Adipose tissue (tissue), 3 donors: ENCODE data around the gene SCML1. TPM values are rescaled to one million over a fixed set of nuclear protein-coding genes. Genes with fewer than 3 reads are reported as not detected.

Source experiments
- H3K27ac ChIP-seq: one replicate; pipeline ENCODE4 v1.5.1; 2013; ENCODE audit warnings: low read depth, low read length
- WGBS, 3 donors: extraction: QIAGEN DNeasy Blood & Tissue Kit; methylation state at CpG; one replicate each; pipeline ENCODE4 v1.1.7; 2013; 5-methylcytosine and 5-hydroxymethylcytosine counted together
- polyA plus RNA-seq, 3 donors: library from polyadenylated mRNA; stranded (reverse); fragments of 200-250 nt; gene quantifications; one replicate each; pipeline ENCODE4 v1.2.3, GENCODE V29; 2013
- donor health status: healthy with polysubstance abuse.
- donor health status: Bipolar disorder and iron deficiency.
- donor health status: healthy.

Gene SCML1
- polyA plus RNA-seq, 3 donors: 4.6 to 11.0 (median 8.1) TPM

DNA sequence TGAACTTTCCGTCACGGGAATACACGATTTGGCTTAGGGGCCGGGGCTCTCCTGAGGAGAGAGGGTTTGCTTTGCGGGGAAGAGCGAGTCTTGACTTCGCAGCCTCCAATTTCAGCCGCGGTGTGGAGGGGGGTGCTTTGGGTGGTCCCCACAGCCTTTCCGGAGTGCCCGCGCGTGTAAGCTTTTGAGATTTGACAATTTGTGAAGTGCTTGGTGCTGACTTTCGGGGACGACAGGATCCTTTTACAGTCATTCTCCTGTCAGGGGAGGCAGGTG lies 355 bp downstream of the SCML1 start:
- WGBS, 3 donors: 0 to 40% (median 0%) methylated on average over 15 of the region's 15 CpGs
- no peak overlapping the region for H3K27ac ChIP-seq

DNA sequence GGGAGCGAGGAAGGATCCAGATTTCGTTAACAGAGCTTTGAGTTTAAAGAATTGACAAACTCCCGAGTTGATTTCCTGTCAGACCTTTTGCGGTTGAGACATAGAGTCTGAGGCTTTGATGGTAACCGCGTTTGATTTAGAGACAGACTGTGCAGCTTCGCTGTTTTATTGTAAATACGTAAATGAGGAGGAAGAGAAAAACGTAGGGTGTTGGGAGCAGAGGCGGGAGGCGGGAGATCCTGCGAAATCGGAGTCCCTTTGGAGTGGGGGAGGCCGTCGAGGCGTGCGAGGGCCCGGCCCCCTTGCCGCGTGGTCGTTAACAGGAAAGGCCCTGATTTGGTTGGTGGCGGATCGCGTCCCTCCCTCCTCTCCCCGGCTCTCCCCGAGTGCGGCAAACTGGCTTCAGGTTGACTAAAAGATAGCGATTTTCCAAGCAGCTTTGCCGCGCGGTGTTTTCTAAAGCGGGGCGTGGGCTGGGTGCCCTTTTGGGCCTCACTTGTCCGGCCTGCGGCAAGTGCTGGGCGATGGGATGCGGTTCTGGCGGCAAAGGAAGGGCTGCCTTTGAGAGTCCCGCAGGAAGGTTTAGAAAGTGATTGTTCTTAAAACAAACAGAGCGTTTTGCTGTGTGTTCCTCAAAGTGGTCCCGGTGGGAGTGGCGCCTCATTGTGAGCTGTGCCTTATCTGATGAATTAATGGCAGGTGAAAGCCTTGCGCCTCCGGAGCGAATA lies 857 bp downstream of the SCML1 start:
- H3K27ac ChIP-seq: no peak overlapping the region
- 1 to 27% (median 1%) methylated on average over 42 to 45 of the region's 45 CpGs for WGBS, 3 donors

GRCh38 chrX:17738737-17739535 lies 1.6 kb downstream of the SCML1 start:
- WGBS, 3 donors: 15 to 45% (median 20%) methylated on average over 6 of the region's 6 CpGs
- no peak overlapping the region for H3K27ac ChIP-seq

DNA sequence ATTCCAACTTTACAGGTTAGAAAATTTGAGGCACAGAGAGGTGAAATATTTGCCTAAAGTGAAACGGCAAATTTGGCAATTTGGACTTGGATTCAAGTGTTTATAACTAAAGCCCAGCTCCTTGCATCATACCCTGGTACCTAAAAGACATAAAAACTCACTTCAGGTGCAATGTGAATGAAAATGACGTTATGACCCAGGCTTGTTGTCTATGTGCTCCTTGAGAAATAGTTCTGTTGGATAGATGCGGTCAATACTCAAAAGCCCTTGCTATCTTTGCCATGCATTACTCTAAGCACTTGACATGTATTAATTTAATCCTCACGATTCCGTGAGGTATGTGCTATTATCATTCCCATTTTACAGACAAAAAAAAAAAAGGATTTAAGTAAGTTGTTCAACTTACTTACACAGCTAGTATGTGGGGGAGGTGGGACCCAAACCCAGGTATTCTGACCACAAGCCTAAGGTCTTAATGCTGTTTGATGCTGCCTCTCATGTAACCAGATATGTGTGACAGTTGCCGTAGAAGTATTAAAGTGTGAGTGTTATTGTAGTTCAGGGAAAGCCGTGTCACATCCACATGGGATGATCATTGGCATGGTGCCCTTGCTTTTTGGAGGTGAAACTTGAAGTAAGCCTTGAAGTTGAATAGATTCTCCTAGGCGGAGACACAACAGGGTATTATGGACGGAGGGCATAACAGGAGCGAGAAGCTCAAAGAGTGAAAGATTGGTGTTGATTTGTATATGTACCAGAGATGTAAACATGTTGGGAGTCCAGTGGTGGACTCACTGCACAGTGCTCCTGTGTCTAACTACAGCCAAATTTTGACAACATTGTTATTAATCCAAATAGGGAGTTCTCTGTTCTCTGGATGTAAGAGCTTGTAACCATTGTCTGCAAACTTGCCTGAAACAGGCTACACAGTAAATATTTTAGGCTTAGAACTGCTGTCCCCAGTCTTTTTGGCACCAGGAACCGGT lies 3.1 kb downstream of the SCML1 start:
- no peak overlapping the region for H3K27ac ChIP-seq
- 72 to 87% (median 77%) methylated on average over 11 of the region's 11 CpGs for WGBS, 3 donors

GRCh38 chrX:17741123-17741511 lies 3.8 kb downstream of the SCML1 start:
- WGBS, 3 donors: 48 to 84% (median 66%) methylated on average over 9 of the region's 9 CpGs
- H3K27ac ChIP-seq: no peak overlapping the region

DNA sequence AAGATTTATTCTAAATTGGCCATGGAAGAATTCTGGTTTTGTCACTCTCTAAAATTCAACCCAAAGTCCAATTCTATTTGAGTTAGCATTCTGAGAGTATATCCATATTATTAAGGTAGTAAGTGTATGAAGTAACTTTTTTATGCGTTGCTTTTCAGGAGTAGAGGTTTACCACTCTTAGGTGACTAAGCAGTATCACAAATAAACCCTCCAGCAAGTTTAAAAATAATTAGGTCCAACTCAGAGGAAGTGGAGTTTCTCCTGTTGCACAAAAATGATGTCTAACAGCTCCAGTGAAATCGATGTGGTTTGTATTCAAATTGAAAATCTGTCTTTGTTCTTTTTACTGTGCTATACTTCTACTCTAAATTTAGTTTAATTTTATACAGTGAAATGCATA lies 6.6 kb downstream of the SCML1 start:
- H3K27ac ChIP-seq: no peak overlapping the region
- 31 to 44% (median 40%) methylated on average over 2 of the region's 2 CpGs for WGBS, 3 donors

DNA sequence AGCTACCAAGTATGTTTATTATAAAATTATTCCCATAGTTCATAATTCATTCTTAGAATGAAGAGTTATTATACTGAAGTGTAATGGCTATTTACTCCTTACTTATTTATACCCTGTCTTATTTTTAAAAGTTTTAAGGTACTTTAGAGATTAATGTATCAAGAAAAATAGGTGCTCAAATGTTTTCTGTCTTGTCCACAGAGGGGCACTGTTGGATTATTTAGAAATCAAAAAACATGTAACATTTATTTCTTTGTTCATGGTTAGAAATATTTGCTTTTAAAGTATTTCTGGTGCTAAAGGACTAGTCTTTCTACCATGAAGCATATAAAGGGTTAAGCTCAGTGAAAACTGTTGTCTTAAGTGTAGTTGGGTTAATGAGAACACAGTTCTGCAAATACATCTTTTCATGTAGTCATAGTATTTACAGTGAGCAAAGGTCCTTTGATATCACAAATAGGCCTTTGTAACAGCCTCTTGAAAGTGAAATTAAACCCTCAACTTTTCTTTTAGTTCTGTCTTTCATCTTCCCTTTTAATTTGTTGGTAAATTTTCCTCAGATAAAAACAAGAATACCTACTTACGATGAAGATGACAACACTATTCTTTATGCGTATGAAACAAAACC lies 7.7 kb downstream of the SCML1 start:
- WGBS, 3 donors: 46 to 93% (median 72%) methylated on average over 2 of the region's 2 CpGs

GRCh38 chrX:17747692-17748091 lies 10.4 kb downstream of the SCML1 start:
- H3K27ac ChIP-seq: no peak overlapping the region
- WGBS, 3 donors: 80 to 97% (median 95%) methylated on average over 5 of the region's 5 CpGs

More for the DNA sequence above, 7.7 kb downstream of the SCML1 start:
- no peak overlapping the region for H3K27ac ChIP-seq

GRCh38 chrX:17748684-17749083 lies 11.4 kb downstream of the SCML1 start:
- H3K27ac ChIP-seq: no peak overlapping the region
- 23 to 87% (median 86%) methylated on average over 5 of the region's 5 CpGs for WGBS, 3 donors

DNA sequence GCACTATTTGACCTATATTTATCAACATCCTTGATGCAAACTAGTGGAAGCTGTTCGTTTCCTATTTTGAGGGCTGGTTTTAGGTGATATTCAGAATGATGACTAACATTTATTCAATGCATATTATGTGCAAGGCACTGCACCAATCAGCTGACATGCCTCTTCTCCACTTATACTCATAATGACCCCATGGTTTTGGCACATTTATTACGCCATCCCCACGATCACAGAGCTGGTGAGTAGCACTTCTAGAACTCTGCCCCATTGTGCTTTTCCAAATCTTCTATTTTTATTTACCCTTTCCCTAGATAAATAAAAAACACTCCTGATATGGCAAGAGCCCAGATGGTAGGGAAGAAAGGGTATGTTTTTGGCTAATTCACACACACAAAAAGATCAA lies 13.1 kb downstream of the SCML1 start:
- no peak overlapping the region for H3K27ac ChIP-seq
- 69 to 85% (median 83%) methylated on average over 3 of the region's 3 CpGs for WGBS, 3 donors

DNA sequence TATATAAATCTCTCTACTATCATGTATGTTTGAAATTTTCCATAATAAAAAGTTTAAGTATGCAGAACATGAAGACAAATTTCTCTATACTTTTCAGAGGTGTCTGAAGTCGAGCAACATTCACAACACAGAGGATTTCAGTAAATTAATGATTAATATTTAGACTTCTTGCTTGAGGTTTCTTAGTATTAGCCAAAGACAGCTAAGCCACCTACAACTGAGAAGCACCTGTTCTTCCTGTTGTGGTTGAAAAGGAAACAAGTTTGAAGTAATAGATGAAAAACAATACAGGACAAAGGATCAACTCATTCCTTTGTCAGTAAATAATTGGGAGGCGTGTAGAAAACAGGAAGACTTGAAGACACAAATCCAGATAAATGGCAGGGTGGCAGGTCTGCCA lies 21.1 kb downstream of the SCML1 start:
- WGBS, 3 donors: 70 to 85% (median 79%) methylated on average over 2 of the region's 2 CpGs

DNA sequence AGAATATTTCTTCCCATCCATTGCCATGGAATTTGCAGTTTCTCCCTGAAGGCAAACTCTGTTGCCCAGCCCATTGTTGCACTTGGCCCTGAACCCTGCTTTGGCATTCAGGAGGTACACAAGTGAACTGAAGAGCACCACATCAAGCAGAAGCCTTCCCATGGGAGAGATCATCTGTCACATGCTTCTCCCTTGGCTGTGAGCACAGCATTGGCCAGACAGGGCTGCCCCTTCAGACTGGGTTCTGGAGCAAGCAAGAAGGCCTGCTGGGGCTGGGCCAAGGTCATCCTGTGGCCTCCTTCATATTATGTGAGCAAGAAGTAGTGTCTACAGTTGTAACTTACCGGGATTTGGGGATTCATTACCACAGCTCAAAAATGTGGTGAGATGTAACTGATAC lies 22.7 kb downstream of the SCML1 start:
- 63 to 83% (median 67%) methylated on average over 1 of the region's 1 CpG for WGBS, 3 donors
- no peak overlapping the region for H3K27ac ChIP-seq

More for the DNA sequence above, 21.1 kb downstream of the SCML1 start:
- no peak overlapping the region for H3K27ac ChIP-seq

GRCh38 chrX:17767734-17768133 lies 30.4 kb downstream of the SCML1 start:
- 15 to 33% (median 25%) methylated on average over 1 of the region's 1 CpG for WGBS, 3 donors
- no peak overlapping the region for H3K27ac ChIP-seq

DNA sequence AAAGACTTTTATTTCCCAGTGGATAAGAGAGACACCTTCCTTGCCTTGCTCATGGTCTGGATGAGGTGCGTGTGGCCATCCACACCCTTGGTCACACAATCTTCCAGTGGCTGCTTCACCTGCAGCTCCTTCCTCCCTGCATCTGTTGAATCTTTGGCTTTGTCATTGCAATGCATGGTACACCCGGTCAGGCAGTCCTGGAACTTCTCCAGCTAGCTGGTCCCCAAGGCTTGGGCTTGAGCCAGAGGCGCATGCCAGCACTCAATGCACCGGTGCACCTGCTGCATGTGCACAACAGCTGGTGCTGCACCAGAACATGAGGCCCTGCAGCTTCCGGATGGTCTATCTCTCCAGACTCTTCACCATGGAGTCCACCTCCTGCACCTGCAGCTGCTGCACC lies 31.7 kb downstream of the SCML1 start:
- 51 to 85% (median 81%) methylated on average over 5 of the region's 5 CpGs for WGBS, 3 donors
- no peak overlapping the region for H3K27ac ChIP-seq

GRCh38 chrX:17769701-17770269 lies 32.5 kb downstream of the SCML1 start:
- no peak overlapping the region for H3K27ac ChIP-seq
- 57 to 74% (median 71%) methylated on average over 3 of the region's 3 CpGs for WGBS, 3 donors

GRCh38 chrX:17773221-17773876 lies 36.1 kb downstream of the SCML1 start:
- no peak overlapping the region for H3K27ac ChIP-seq
- 69 to 77% (median 71%) methylated on average over 8 of the region's 8 CpGs for WGBS, 3 donors

- WGBS, 3 donors: 79 to 85% (median 80%) methylated on average over 1 of the region's 1 CpG
These were observed 36.8 kb downstream of the SCML1 start for GRCh38 chrX:17774053-17774452.

GRCh38 chrX:17778997-17779396 lies 41.7 kb downstream of the SCML1 start:
- no peak overlapping the region for H3K27ac ChIP-seq
- 31 to 53% (median 38%) methylated on average over 2 of the region's 2 CpGs for WGBS, 3 donors

More at GRCh38 chrX:17774053-17774452, 36.8 kb downstream of the SCML1 start:
- H3K27ac ChIP-seq: no peak overlapping the region
